HEK293 (cell line): ENCODE data around the gene ADRM1.

Experiments used
- BCL11B ChIP-seq: fragments of 450-650 bp; formaldehyde crosslinking; IDR thresholded peaks from 2 replicates; pipeline ENCODE4 v1.5.1; 2016; ENCODE audit warnings: low read depth, missing biosample characterization, missing genetic modification characterization
- EGR2 ChIP-seq: fragments of 450-650 bp; formaldehyde crosslinking; IDR thresholded peaks from 2 replicates; pipeline ENCODE4 v1.5.1; 2016; ENCODE audit warnings: low read depth, missing biosample characterization, missing genetic modification characterization
- GLIS1 ChIP-seq: fragments of 450-650 bp; formaldehyde crosslinking; IDR thresholded peaks from 2 replicates; pipeline ENCODE4 v1.5.1; 2016; ENCODE audit warnings: missing biosample characterization, missing genetic modification characterization
- KLF7 ChIP-seq: fragments of 450-650 bp; formaldehyde crosslinking; IDR thresholded peaks from 2 replicates; pipeline ENCODE4 v1.5.1; 2016; ENCODE audit warnings: missing biosample characterization, missing genetic modification characterization, borderline replicate concordance
- KLF8 ChIP-seq: fragments of 450-650 bp; formaldehyde crosslinking; IDR thresholded peaks from 2 replicates; pipeline ENCODE4 v1.5.1; 2016; ENCODE audit warnings: missing biosample characterization, missing genetic modification characterization
- KLF9 ChIP-seq: fragments of 450-650 bp; formaldehyde crosslinking; IDR thresholded peaks from 2 replicates; pipeline ENCODE4 v1.5.1; 2016; ENCODE audit warnings: missing biosample characterization, missing genetic modification characterization, low read depth
- RBAK ChIP-seq: fragments of 450-650 bp; formaldehyde crosslinking; IDR thresholded peaks from 2 replicates; pipeline ENCODE4 v1.5.1; 2016; ENCODE audit warnings: missing biosample characterization, missing genetic modification characterization
- SCRT1 ChIP-seq: fragments of 450-650 bp; formaldehyde crosslinking; IDR thresholded peaks from 2 replicates; pipeline ENCODE4 v1.5.1; 2016; ENCODE audit warnings: missing biosample characterization, missing genetic modification characterization, borderline replicate concordance
- SCRT2 ChIP-seq: fragments of 450-650 bp; formaldehyde crosslinking; IDR thresholded peaks from 2 replicates; pipeline ENCODE4 v1.5.1; 2016; ENCODE audit warnings: missing biosample characterization, missing genetic modification characterization
- SP2 ChIP-seq: fragments of 450-650 bp; formaldehyde crosslinking; IDR thresholded peaks from 2 replicates; pipeline ENCODE4 v1.5.1; 2016; ENCODE audit warnings: missing biosample characterization, missing genetic modification characterization
- SP3 ChIP-seq: fragments of 450-650 bp; formaldehyde crosslinking; IDR thresholded peaks from 2 replicates; pipeline ENCODE4 v1.5.1; 2016; ENCODE audit warnings: missing biosample characterization, missing genetic modification characterization
- ZBTB7A ChIP-seq: fragments of 450-650 bp; formaldehyde crosslinking; IDR thresholded peaks from 2 replicates; pipeline ENCODE4 v1.5.1; 2016; ENCODE audit warnings: low read depth, missing biosample characterization, missing genetic modification characterization
- ZFP3 ChIP-seq: fragments of 450-650 bp; formaldehyde crosslinking; IDR thresholded peaks from 2 replicates; pipeline ENCODE4 v1.5.1; 2016; ENCODE audit warnings: low read depth, missing biosample characterization, missing genetic modification characterization
- ZFP69B ChIP-seq: fragments of 450-650 bp; formaldehyde crosslinking; IDR thresholded peaks from 2 replicates; pipeline ENCODE4 v1.5.1; 2016; ENCODE audit warnings: missing biosample characterization, missing genetic modification characterization
- ZIC2 ChIP-seq: fragments of 450-650 bp; formaldehyde crosslinking; IDR thresholded peaks from 2 replicates; pipeline ENCODE4 v1.5.1; 2016; ENCODE audit warnings: missing biosample characterization, missing genetic modification characterization
- ZNF133 ChIP-seq: fragments of 450-650 bp; formaldehyde crosslinking; IDR thresholded peaks from 2 replicates; pipeline ENCODE4 v1.5.1; 2016; ENCODE audit warnings: missing biosample characterization, missing genetic modification characterization
- ZNF18 ChIP-seq: fragments of 450-650 bp; formaldehyde crosslinking; IDR thresholded peaks from 2 replicates; pipeline ENCODE4 v1.5.1; 2016; ENCODE audit warnings: missing biosample characterization, missing genetic modification characterization
- ZNF2 ChIP-seq: fragments of 450-650 bp; formaldehyde crosslinking; IDR thresholded peaks from 2 replicates; pipeline ENCODE4 v1.5.1; 2016; ENCODE audit warnings: missing biosample characterization, missing genetic modification characterization
- ZNF221 ChIP-seq: fragments of 450-650 bp; formaldehyde crosslinking; IDR thresholded peaks from 2 replicates; pipeline ENCODE4 v1.5.1; 2017; ENCODE audit warnings: missing biosample characterization, missing genetic modification characterization, borderline replicate concordance
- ZNF266 ChIP-seq: fragments of 450-650 bp; formaldehyde crosslinking; IDR thresholded peaks from 2 replicates; pipeline ENCODE4 v1.5.1; 2016; ENCODE audit warnings: missing biosample characterization, missing genetic modification characterization, low read depth
- ZNF404 ChIP-seq: fragments of 450-650 bp; formaldehyde crosslinking; IDR thresholded peaks from 2 replicates; pipeline ENCODE4 v1.5.1; 2017; ENCODE audit warnings: missing biosample characterization, missing genetic modification characterization
- ZNF433 ChIP-seq: fragments of 450-650 bp; formaldehyde crosslinking; IDR thresholded peaks from 2 replicates; pipeline ENCODE4 v1.5.1; 2016; ENCODE audit warnings: missing biosample characterization, missing genetic modification characterization, low read depth
- ZNF488 ChIP-seq: fragments of 450-650 bp; formaldehyde crosslinking; IDR thresholded peaks from 2 replicates; pipeline ENCODE4 v1.5.1; 2016; ENCODE audit warnings: missing biosample characterization, missing genetic modification characterization
- ZNF544 ChIP-seq: fragments of 450-650 bp; formaldehyde crosslinking; IDR thresholded peaks from 2 replicates; pipeline ENCODE4 v1.5.0; 2017; ENCODE audit warnings: missing biosample characterization, missing genetic modification characterization
- ZNF548 ChIP-seq: fragments of 450-650 bp; formaldehyde crosslinking; IDR thresholded peaks from 2 replicates; pipeline ENCODE4 v1.5.1; 2016; ENCODE audit warnings: missing biosample characterization, missing genetic modification characterization
- ZNF626 ChIP-seq: fragments of 450-650 bp; sonication (Bioruptor Pico); formaldehyde crosslinking; IDR thresholded peaks from 2 replicates; pipeline ENCODE4 v1.5.1; 2018; ENCODE audit warnings: missing biosample characterization, missing genetic modification characterization, inconsistent platforms
- ZNF629 ChIP-seq: fragments of 450-650 bp; formaldehyde crosslinking; IDR thresholded peaks from 2 replicates; pipeline ENCODE4 v1.5.1; 2017; ENCODE audit warnings: missing biosample characterization, missing genetic modification characterization
- ZNF645 ChIP-seq: fragments of 450-650 bp; formaldehyde crosslinking; IDR thresholded peaks from 2 replicates; pipeline ENCODE4; 2016; ENCODE audit warnings: missing biosample characterization, missing genetic modification characterization
- ZNF664 ChIP-seq: fragments of 450-650 bp; formaldehyde crosslinking; IDR thresholded peaks from 2 replicates; pipeline ENCODE4 v1.5.1; 2016; ENCODE audit warnings: missing biosample characterization, missing genetic modification characterization
- ZNF670 ChIP-seq: fragments of 450-650 bp; formaldehyde crosslinking; IDR thresholded peaks from 2 replicates; pipeline ENCODE4 v1.5.1; 2016; ENCODE audit warnings: missing biosample characterization, missing genetic modification characterization, low read depth
- ZNF701 ChIP-seq: fragments of 450-650 bp; formaldehyde crosslinking; IDR thresholded peaks from 2 replicates; pipeline ENCODE4 v1.5.1; 2016; ENCODE audit warnings: missing biosample characterization, missing genetic modification characterization
- ZNF768 ChIP-seq: fragments of 450-650 bp; formaldehyde crosslinking; IDR thresholded peaks from 2 replicates; pipeline ENCODE4 v1.5.1; 2018; ENCODE audit warnings: missing biosample characterization, mild to moderate bottlenecking, missing genetic modification characterization
- ZNF830 ChIP-seq: fragments of 450-650 bp; IDR thresholded peaks from 2 replicates; pipeline ENCODE4 v1.5.0; 2018; ENCODE audit warnings: missing biosample characterization, missing genetic modification characterization, low read depth, mild to moderate bottlenecking, moderate library complexity
- TF ChIP-seq, protein P1 (sequence below): fragments of 450-650 bp; formaldehyde crosslinking; IDR thresholded peaks from 2 replicates; pipeline ENCODE4 v1.5.1; 2016; ENCODE audit warnings: missing biosample characterization, missing genetic modification characterization
- TF ChIP-seq, protein P2 (sequence below): fragments of 450-650 bp; formaldehyde crosslinking; conservative IDR thresholded peaks from 2 replicates; pipeline ENCODE4 v1.5.1; 2016; ENCODE audit warnings: low read depth, missing biosample characterization, missing genetic modification characterization

The ADRM1 gene

GRCh38 chr20:62355516-62355877 is 52.7 kb downstream of the ADRM1 start (continued):
- TF ChIP-seq ZNF488 (no peak), ZFP3 (tag by site-specific recombination) (no peak), SCRT2 (tag by site-specific recombination) (no peak), ZNF404 (tag by site-specific recombination) (no peak), ZNF629 (peak; percentile 74), KLF9 (peak; percentile 40; the same call in 1 of the 2 replicates), BCL11B (tag by site-specific recombination) (no peak), ZNF670 (tag by site-specific recombination) (no peak), EGR2 (tag by site-specific recombination) (no peak), ZFP69B (tag by site-specific recombination) (no peak), SP2 (tag by site-specific recombination) (peak; percentile 59), ZNF18 (tag by site-specific recombination) (no peak), ZNF626 (tag by site-specific recombination) (no peak), ZNF645 (tag by site-specific recombination) (no peak), ZNF133 (no peak), RBAK (no peak), ZNF830 (tag by site-specific recombination) (no peak), KLF7 (tag by site-specific recombination) (no peak), ZNF544 (tag by site-specific recombination) (no peak), ZNF433 (tag by site-specific recombination) (no peak), ZNF221 (tag by site-specific recombination) (no peak), ZNF2 (no peak), SP3 (tag by site-specific recombination) (no peak), ZNF266 (no peak), KLF8 (tag by site-specific recombination) (no peak), ZNF548 (tag by site-specific recombination) (no peak), ZNF664 (no peak), ZIC2 (tag by site-specific recombination) (peak; percentile 93), ZNF768 (tag by site-specific recombination) (no peak), ZNF701 (no peak), GLIS1 (tag by site-specific recombination) (peak; percentile 85), ZBTB7A (no peak), SCRT1 (tag by site-specific recombination) (no peak)
- TF ChIP-seq, protein P1, sequence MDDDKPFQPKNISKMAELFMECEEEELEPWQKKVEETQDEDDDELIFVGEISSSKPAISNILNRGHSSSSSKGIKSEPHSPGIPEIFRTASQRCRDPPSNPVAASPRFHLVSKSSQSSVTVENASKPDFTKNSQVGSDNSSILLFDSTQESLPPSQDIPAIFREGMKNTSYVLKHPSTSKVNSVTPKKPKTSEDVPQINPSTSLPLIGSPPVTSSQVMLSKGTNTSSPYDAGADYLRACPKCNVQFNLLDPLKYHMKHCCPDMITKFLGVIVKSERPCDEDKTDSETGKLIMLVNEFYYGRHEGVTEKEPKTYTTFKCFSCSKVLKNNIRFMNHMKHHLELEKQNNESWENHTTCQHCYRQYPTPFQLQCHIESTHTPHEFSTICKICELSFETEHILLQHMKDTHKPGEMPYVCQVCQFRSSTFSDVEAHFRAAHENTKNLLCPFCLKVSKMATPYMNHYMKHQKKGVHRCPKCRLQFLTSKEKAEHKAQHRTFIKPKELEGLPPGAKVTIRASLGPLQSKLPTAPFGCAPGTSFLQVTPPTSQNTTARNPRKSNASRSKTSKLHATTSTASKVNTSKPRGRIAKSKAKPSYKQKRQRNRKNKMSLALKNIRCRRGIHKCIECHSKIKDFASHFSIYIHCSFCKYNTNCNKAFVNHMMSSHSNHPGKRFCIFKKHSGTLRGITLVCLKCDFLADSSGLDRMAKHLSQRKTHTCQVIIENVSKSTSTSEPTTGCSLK (tag by site-specific recombination): no peak
- TF ChIP-seq, protein P2, sequence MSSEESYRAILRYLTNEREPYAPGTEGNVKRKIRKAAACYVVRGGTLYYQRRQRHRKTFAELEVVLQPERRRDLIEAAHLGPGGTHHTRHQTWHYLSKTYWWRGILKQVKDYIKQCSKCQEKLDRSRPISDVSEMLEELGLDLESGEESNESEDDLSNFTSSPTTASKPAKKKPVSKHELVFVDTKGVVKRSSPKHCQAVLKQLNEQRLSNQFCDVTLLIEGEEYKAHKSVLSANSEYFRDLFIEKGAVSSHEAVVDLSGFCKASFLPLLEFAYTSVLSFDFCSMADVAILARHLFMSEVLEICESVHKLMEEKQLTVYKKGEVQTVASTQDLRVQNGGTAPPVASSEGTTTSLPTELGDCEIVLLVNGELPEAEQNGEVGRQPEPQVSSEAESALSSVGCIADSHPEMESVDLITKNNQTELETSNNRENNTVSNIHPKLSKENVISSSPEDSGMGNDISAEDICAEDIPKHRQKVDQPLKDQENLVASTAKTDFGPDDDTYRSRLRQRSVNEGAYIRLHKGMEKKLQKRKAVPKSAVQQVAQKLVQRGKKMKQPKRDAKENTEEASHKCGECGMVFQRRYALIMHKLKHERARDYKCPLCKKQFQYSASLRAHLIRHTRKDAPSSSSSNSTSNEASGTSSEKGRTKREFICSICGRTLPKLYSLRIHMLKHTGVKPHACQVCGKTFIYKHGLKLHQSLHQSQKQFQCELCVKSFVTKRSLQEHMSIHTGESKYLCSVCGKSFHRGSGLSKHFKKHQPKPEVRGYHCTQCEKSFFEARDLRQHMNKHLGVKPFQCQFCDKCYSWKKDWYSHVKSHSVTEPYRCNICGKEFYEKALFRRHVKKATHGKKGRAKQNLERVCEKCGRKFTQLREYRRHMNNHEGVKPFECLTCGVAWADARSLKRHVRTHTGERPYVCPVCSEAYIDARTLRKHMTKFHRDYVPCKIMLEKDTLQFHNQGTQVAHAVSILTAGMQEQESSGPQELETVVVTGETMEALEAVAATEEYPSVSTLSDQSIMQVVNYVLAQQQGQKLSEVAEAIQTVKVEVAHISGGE: no peak
